ENCODE results near the gene TC2N.
"Not testable (repeated sequence)": the region's sequence is repeated elsewhere in the genome, so short reads cannot be mapped to it uniquely, and the experiment has no call there.

The TC2N gene

GRCh38 chr14:91835197-91835919, 32.0 kb downstream of the TC2N start:
- DNase-seq (ENCODE audit: low read depth in 2 of 2) = peak in 1 of 2 donors; percentile 3

- DNase-seq (ENCODE audit: low read depth in 2 of 2) = no peak
These were observed 32.8 kb downstream of the TC2N start for GRCh38 chr14:91834571-91834970.

GRCh38 chr14:91831337-91831736, 36.0 kb downstream of the TC2N start:
- no peak for DNase-seq (ENCODE audit: low read depth in 2 of 2)

- DNase-seq (ENCODE audit: low read depth in 2 of 2) = no peak
These were observed 36.6 kb downstream of the TC2N start for GRCh38 chr14:91830777-91831176.

- no peak for DNase-seq (ENCODE audit: low read depth in 2 of 2)
These were observed 37.8 kb downstream of the TC2N start for GRCh38 chr14:91829511-91829910.

GRCh38 chr14:91827746-91828145, 39.6 kb downstream of the TC2N start:
- DNase-seq (ENCODE audit: low read depth in 2 of 2) = no peak

GRCh38 chr14:91817566-91818325, 49.6 kb downstream of the TC2N start:
- no peak for DNase-seq (ENCODE audit: low read depth in 2 of 2)

GRCh38 chr14:91814317-91814716, 53.0 kb downstream of the TC2N start:
- no peak for DNase-seq (ENCODE audit: low read depth in 2 of 2)

GRCh38 chr14:91810699-91811098, 56.6 kb downstream of the TC2N start:
- no peak for DNase-seq (ENCODE audit: low read depth in 2 of 2)

GRCh38 chr14:91806716-91807115, 60.6 kb downstream of the TC2N start:
- no peak for DNase-seq (ENCODE audit: low read depth in 2 of 2)

GRCh38 chr14:91806094-91806493, 61.2 kb downstream of the TC2N start:
- DNase-seq (ENCODE audit: low read depth in 2 of 2) = not testable (repeated sequence)

GRCh38 chr14:91805659-91806058, 61.7 kb downstream of the TC2N start:
- no peak for DNase-seq (ENCODE audit: low read depth in 2 of 2)

GRCh38 chr14:91801358-91801757, 66.0 kb downstream of the TC2N start:
- no peak for DNase-seq (ENCODE audit: low read depth in 2 of 2)

GRCh38 chr14:91796617-91797347, 70.6 kb downstream of the TC2N start:
- DNase-seq (ENCODE audit: low read depth in 2 of 2) = no peak

GRCh38 chr14:91793704-91794103, 73.6 kb downstream of the TC2N start:
- DNase-seq (ENCODE audit: low read depth in 2 of 2) = no peak

GRCh38 chr14:91786188-91786587, 81.1 kb downstream of the TC2N start:
- DNase-seq (ENCODE audit: low read depth in 2 of 2) = no peak

- no peak for DNase-seq (ENCODE audit: low read depth in 2 of 2)
These were observed 86.9 kb downstream of the TC2N start for GRCh38 chr14:91780452-91780851.

- no peak for DNase-seq (ENCODE audit: low read depth in 2 of 2)
These were observed 89.1 kb downstream of the TC2N start for GRCh38 chr14:91778217-91778616.

- DNase-seq (ENCODE audit: low read depth in 2 of 2) = no peak
These were observed 92.9 kb downstream of the TC2N start for GRCh38 chr14:91774140-91775096.

- DNase-seq (ENCODE audit: low read depth in 2 of 2) = no peak
These were observed 97.2 kb downstream of the TC2N start for GRCh38 chr14:91770185-91770584.

- no peak for DNase-seq (ENCODE audit: low read depth in 2 of 2)
These were observed 111.6 kb downstream of the TC2N start for GRCh38 chr14:91755570-91756295.
